HepG2 (cell line): ENCODE results near the gene COPS8. TPM values are rescaled to one million over a fixed set of nuclear protein-coding genes. Genes with fewer than 3 reads are reported as not detected.

ENCODE experiments used
- BRD4 ChIP-seq: sonication (generic); formaldehyde crosslinking; IDR thresholded peaks from 2 replicates; pipeline ENCODE4 v1.4.0; 2020; ENCODE audit warnings: missing genetic modification reagents
- FOXC1 ChIP-seq: sonication (generic); formaldehyde crosslinking; IDR thresholded peaks from 2 replicates; pipeline ENCODE4 v1.8.0; 2022; ENCODE audit warnings: mild to moderate bottlenecking, missing genetic modification reagents, borderline replicate concordance
- GABPA ChIP-seq, 2 experiments: IDR thresholded peaks; 2 replicates each; pipeline ENCODE4 v1.6.1; 2011 to 2016; ENCODE audit warnings: low read depth in 2 of 2, low read length in 1 of 2, missing biosample characterization in 1 of 2, missing genetic modification characterization in 1 of 2
- GATAD1 ChIP-seq: IDR thresholded peaks from 2 replicates; pipeline ENCODE4 v1.6.1; 2016; ENCODE audit warnings: missing genetic modification reagents, missing compliant biosample characterization
- KAT2B ChIP-seq: fragments of 150-350 bp; IDR thresholded peaks from 2 replicates; pipeline ENCODE4 v1.6.1; 2014; ENCODE audit warnings: low read depth, low read length, borderline replicate concordance
- MEIS1 ChIP-seq: sonication (generic); formaldehyde crosslinking; IDR thresholded peaks from 2 replicates; pipeline ENCODE4 v1.9.0; 2021; ENCODE audit warnings: mild to moderate bottlenecking, missing genetic modification reagents, moderate library complexity, borderline replicate concordance
- MIER2 ChIP-seq: IDR thresholded peaks from 2 replicates; pipeline ENCODE4 v1.6.1; 2016; ENCODE audit warnings: missing biosample characterization, missing genetic modification reagents
- MXD4 ChIP-seq: IDR thresholded peaks from 2 replicates; pipeline ENCODE4 v1.6.1; 2016; ENCODE audit warnings: mild to moderate bottlenecking, missing biosample characterization, missing genetic modification reagents
- PRPF4 ChIP-seq: fragments of 200-400 bp; formaldehyde crosslinking; IDR thresholded peaks from 2 replicates; pipeline ENCODE4 v1.6.1; 2016; ENCODE audit warnings: low read length, low read depth; ENCODE audit not compliant: poor library complexity, severe bottlenecking
- SALL1 ChIP-seq: sonication (generic); formaldehyde crosslinking; IDR thresholded peaks from 2 replicates; pipeline ENCODE4 v1.8.0; 2022; ENCODE audit warnings: mild to moderate bottlenecking, missing genetic modification reagents
- SMARCC2 ChIP-seq: fragments of 450-650 bp; IDR thresholded peaks from 2 replicates; pipeline ENCODE4 v1.6.1; 2017; ENCODE audit warnings: antibody characterized with exemption, mild to moderate bottlenecking
- SP140L ChIP-seq: sonication (generic); formaldehyde crosslinking; IDR thresholded peaks from 2 replicates; pipeline ENCODE4 v1.4.0; 2020; ENCODE audit warnings: missing genetic modification reagents, borderline replicate concordance
- YEATS2 ChIP-seq: sonication (generic); formaldehyde crosslinking; IDR thresholded peaks from 2 replicates; pipeline ENCODE4 v1.4.0; 2020; ENCODE audit warnings: missing genetic modification reagents, borderline replicate concordance
- ZFP1 ChIP-seq: IDR thresholded peaks from 2 replicates; pipeline ENCODE4 v1.6.1; 2016
- ZNF331 ChIP-seq: sonication (generic); formaldehyde crosslinking; IDR thresholded peaks from 2 replicates; pipeline ENCODE4 v1.4.0; 2020; ENCODE audit warnings: missing genetic modification reagents
- ZNF333 ChIP-seq: sonication (generic); formaldehyde crosslinking; IDR thresholded peaks from 2 replicates; pipeline ENCODE4 v1.4.0; 2020; ENCODE audit warnings: mild to moderate bottlenecking, missing genetic modification reagents, borderline replicate concordance
- ZNF460 ChIP-seq: sonication (generic); formaldehyde crosslinking; IDR thresholded peaks from 2 replicates; pipeline ENCODE4 v1.5.1; 2020; ENCODE audit warnings: missing genetic modification reagents, mild to moderate bottlenecking, borderline replicate concordance
- ZNF530 ChIP-seq: sonication (generic); formaldehyde crosslinking; IDR thresholded peaks from 2 replicates; pipeline ENCODE4 v1.5.0; 2020; ENCODE audit warnings: low read depth, mild to moderate bottlenecking, missing genetic modification reagents
- polyA plus RNA-seq, 8 experiments: library from polyadenylated mRNA; depleted of rRNA in 3 of 8; stranded (reverse) in 7 of 8; unstranded in 1 of 8; fragments of >200 nt; fragmentation: Illumina TruSeq in 4 of 8; extraction: Trizol in 4 of 8; gene quantifications; 2 replicates each; pipeline versions ENCODE4 v1.2.1 to v1.2.3, GENCODE V29; 2011 to 2016; ENCODE audit warnings: low read depth in 4 of 8, missing spikeins in 1 of 8, mixed read lengths in 1 of 8; ENCODE audit not compliant: insufficient read depth in 1 of 8
- total RNA-seq, 5 experiments: library from RNA; depleted of rRNA; stranded (reverse); fragments of >200 nt; fragmentation: Illumina TruSeq; extraction: Trizol; gene quantifications; 2 replicates each; pipeline ENCODE4 v1.2.3, GENCODE V29; 2016; ENCODE audit warnings: low read depth in 1 of 5
- TF ChIP-seq, protein P1 (sequence below), 2 experiments: sonication (generic) in 1 of 2; formaldehyde crosslinking in 1 of 2; IDR thresholded peaks; 2 replicates each; pipeline versions ENCODE4 v1.4.0 to v1.6.1; 2018 to 2020; ENCODE audit warnings: missing genetic modification reagents in 2 of 2, borderline replicate concordance in 1 of 2, low read depth in 1 of 2, mild to moderate bottlenecking in 1 of 2, missing biosample characterization in 1 of 2
- TF ChIP-seq, protein P2 (sequence below): IDR thresholded peaks from 2 replicates; pipeline ENCODE4 v1.6.1; 2016; ENCODE audit warnings: low read depth, borderline replicate concordance
- TF ChIP-seq, protein P3 (sequence below), 2 experiments: fragments of 450-650 bp in 1 of 2; sonication (generic) in 1 of 2; formaldehyde crosslinking; IDR thresholded peaks; 2 replicates each; pipeline versions ENCODE4 v1.5.0 to v1.8.0; 2020 to 2022; ENCODE audit warnings: mild to moderate bottlenecking in 1 of 2, missing genetic modification reagents in 1 of 2
- TF ChIP-seq, protein P4 (sequence below), 2 experiments: sonication (generic) in 1 of 2; formaldehyde crosslinking in 1 of 2; IDR thresholded peaks; 2 replicates each; pipeline versions ENCODE4 v1.5.1 to v1.6.1; 2011 to 2020; ENCODE audit warnings: borderline replicate concordance in 1 of 2, low read depth in 1 of 2, low read length in 1 of 2, mild to moderate bottlenecking in 1 of 2, missing genetic modification reagents in 1 of 2, moderate library complexity in 1 of 2

The COPS8 gene
- total and polyA plus RNA-seq, 2 of the 13 experiments (the other 11 are each of a cell fraction or from before 2014, with no cell fraction given), result 86.3 to 96.6 TPM

DNA sequence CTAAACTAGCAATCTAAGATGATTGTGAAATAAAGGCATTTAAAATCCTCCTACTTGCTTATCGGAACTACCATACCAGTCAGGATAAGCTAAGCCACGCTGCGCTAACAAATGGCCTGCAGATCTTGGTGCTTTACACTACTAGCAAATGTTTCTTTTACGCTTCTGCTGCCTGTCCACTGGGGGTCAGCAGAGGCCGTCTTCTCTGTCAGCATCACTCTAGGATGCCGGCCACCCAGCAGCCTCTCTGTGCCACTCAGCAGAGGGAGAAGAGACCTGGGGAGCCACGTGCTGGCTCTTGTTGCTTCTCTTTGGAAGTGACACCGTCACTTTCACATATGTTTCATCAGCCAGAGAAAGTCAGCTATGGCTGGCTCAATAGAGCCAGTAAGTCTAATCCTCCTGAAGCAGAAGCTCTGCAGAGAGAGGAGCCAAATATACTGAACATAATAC, 36.6 kb downstream of the COPS8 start (continued):
- TF ChIP-seq, protein P1, sequence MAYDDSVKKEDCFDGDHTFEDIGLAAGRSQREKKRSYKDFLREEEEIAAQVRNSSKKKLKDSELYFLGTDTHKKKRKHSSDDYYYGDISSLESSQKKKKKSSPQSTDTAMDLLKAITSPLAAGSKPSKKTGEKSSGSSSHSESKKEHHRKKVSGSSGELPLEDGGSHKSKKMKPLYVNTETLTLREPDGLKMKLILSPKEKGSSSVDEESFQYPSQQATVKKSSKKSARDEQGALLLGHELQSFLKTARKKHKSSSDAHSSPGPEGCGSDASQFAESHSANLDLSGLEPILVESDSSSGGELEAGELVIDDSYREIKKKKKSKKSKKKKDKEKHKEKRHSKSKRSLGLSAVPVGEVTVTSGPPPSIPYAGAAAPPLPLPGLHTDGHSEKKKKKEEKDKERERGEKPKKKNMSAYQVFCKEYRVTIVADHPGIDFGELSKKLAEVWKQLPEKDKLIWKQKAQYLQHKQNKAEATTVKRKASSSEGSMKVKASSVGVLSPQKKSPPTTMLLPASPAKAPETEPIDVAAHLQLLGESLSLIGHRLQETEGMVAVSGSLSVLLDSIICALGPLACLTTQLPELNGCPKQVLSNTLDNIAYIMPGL (CRISPR knock-in tag; IDR thresholded peaks at IDR 0.05; ENCODE audit: borderline replicate concordance in 1 of 2, low read depth in 1 of 2), result peak in 1 of 2 experiments; percentile 41; a peak in 1 of 4 replicates
- TF ChIP-seq, protein P2, sequence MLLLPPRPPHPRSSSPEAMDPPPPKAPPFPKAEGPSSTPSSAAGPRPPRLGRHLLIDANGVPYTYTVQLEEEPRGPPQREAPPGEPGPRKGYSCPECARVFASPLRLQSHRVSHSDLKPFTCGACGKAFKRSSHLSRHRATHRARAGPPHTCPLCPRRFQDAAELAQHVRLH, result 0 out of 2 replicates have a peak, but pooled peaks have one; percentile 34
- TF ChIP-seq PRPF4 (no peak), FOXC1 (CRISPR knock-in tag) (no peak), ZNF530 (CRISPR knock-in tag) (no peak), KAT2B (no peak), YEATS2 (CRISPR knock-in tag) (peak; percentile 28; the same call in 1 of the 2 replicates), ZNF333 (CRISPR knock-in tag) (no peak), BRD4 (CRISPR knock-in tag) (no peak), ZFP1 (CRISPR knock-in tag) (0 out of 2 replicates have a peak, but pooled peaks have one; percentile 51), SALL1 (CRISPR knock-in tag) (peak; percentile 38; the same call in 1 of the 2 replicates), GATAD1 (peak; percentile 24; the same call in 1 of the 2 replicates), ZNF331 (CRISPR knock-in tag) (peak; percentile 31; the same call in 1 of the 2 replicates), SMARCC2 (no peak), SP140L (CRISPR knock-in tag) (no peak), GABPA (IDR thresholded peaks at IDR 0.05; ENCODE audit: low read depth, low read length) (no peak), GABPA (CRISPR knock-in tag; IDR thresholded peaks at IDR 0.05; ENCODE audit: low read depth) (0 out of 2 replicates have a peak, but pooled peaks have one; percentile 12), MXD4 (no peak), MEIS1 (no peak), MIER2 (CRISPR knock-in tag) (0 out of 2 replicates have a peak, but pooled peaks have one; percentile 20), ZNF460 (CRISPR knock-in tag) (no peak)
- TF ChIP-seq, protein P3, sequence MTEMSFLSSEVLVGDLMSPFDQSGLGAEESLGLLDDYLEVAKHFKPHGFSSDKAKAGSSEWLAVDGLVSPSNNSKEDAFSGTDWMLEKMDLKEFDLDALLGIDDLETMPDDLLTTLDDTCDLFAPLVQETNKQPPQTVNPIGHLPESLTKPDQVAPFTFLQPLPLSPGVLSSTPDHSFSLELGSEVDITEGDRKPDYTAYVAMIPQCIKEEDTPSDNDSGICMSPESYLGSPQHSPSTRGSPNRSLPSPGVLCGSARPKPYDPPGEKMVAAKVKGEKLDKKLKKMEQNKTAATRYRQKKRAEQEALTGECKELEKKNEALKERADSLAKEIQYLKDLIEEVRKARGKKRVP (CRISPR knock-in tag; IDR thresholded peaks at IDR 0.05), result peak in 1 of 2 experiments; percentile 83; a peak in 2 of 4 replicates
- TF ChIP-seq, protein P4, sequence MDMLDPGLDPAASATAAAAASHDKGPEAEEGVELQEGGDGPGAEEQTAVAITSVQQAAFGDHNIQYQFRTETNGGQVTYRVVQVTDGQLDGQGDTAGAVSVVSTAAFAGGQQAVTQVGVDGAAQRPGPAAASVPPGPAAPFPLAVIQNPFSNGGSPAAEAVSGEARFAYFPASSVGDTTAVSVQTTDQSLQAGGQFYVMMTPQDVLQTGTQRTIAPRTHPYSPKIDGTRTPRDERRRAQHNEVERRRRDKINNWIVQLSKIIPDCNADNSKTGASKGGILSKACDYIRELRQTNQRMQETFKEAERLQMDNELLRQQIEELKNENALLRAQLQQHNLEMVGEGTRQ (IDR thresholded peaks at IDR 0.05; ENCODE audit: low read depth, low read length), result no peak; the same call in 1 of the 2 replicates
- TF ChIP-seq, protein P4 (CRISPR knock-in tag; IDR thresholded peaks at IDR 0.05; ENCODE audit: borderline replicate concordance), result peak; percentile 17; the same call in 1 of the 2 replicates
